SK-N-DZ (cell line): ENCODE measurements around the gene EFNA5.

Source experiments
- DNase-seq: peaks from one replicate; pipeline ENCODE4 v3.0.0-alpha.2; 2015; ENCODE audit warnings: low spot score

Gene EFNA5

DNA sequence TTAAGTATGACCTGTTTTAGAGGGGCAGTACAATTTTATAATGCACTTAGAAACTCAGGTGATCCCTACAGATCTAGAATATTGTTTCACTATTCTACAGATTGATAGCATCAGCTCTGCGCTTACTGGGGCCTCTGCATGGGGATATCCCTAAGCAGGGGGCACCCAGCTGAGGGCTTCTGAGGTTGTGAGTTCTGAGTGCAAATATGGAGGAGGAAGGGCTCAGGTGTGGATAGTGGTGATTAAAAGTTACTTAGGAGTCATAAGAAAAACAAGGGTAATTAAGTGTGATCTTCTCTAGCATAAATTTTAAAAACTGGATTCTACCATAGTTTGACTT lies 274.4 kb downstream of the EFNA5 start:
- DNase-seq = no peak

DNA sequence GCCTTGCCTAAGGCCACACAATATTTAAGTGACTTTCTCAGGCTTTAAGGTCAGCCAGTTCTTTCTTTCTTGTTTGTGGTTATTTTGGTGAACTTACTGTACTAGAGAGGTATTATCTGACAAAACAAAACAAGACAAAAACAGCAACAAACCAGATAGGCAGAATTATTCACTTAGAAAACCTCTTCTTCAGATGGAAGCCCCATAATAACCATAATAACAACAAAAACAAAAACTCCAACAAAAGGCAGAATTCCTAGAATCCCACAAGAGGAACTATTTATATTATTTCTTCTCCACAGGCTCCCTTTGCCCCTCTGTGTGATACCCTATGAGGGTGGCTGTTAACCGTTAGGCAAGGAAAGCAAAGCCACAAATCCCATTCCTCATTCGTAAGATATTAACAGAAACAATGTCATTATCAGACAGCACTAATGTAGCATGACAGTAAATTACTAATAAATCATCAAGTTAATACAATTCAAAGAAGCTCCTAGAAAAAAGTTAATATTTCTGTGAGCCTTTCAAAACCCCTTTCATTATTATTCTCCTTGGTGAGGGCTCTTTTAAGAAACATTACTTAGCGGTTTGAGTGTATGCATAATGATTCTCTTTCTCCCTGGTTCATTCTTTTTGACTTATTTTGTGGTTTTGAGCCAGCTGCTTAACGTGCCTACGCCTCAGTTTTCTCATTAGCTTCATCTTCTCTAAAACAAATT lies 274.9 kb downstream of the EFNA5 start:
- DNase-seq = no peak

DNA sequence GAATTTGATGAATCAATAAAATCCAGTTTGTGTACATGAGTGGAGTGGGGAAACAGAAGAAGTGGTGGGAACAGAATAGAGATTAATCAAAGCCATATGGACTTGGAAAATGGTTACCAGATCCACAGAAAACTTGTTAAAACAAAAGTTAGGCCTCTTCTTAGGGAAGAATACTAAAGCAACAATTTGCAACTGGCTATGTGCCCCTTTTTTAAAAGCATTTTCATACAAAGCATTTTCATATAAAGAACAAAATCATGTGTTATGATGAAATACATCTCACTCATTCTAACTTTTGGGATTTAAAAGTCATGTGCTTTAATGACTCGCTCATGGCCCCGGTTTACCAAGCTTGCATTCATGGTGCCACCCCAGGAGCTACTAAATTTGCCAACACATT lies 276.9 kb downstream of the EFNA5 start:
- no peak for DNase-seq

GRCh38 chr5:107391787-107392186 lies 278.9 kb downstream of the EFNA5 start:
- no peak for DNase-seq

GRCh38 chr5:107389775-107390148 lies 281.0 kb downstream of the EFNA5 start:
- no peak for DNase-seq

- DNase-seq = peak; percentile 65
These were observed 281.5 kb downstream of the EFNA5 start for GRCh38 chr5:107389130-107389774.

GRCh38 chr5:107388141-107388861 lies 282.4 kb downstream of the EFNA5 start:
- peak; percentile 71 for DNase-seq

GRCh38 chr5:107387526-107388140 lies 283.1 kb downstream of the EFNA5 start:
- DNase-seq = no peak

- no peak for DNase-seq
These were observed 285.0 kb downstream of the EFNA5 start for GRCh38 chr5:107385708-107386107.

DNA sequence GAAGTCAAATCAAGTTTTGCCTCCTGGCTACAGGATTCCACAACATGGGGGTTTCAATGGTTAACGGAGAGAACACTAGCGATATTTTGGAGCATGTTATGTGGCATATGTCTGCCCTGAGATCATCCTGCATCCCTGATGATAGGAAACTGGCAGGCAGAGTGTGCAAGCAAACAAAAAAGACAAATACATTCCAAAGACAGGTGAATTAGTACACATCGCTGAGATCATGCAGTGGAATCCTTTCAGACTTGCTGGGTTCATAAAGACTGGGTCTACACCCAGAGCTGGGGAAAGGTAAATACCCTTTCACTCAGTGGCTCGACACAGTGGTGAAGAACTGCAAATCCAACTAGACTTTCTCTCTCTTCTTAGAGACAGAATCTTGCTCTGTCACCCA lies 286.5 kb downstream of the EFNA5 start:
- DNase-seq = no peak

DNA sequence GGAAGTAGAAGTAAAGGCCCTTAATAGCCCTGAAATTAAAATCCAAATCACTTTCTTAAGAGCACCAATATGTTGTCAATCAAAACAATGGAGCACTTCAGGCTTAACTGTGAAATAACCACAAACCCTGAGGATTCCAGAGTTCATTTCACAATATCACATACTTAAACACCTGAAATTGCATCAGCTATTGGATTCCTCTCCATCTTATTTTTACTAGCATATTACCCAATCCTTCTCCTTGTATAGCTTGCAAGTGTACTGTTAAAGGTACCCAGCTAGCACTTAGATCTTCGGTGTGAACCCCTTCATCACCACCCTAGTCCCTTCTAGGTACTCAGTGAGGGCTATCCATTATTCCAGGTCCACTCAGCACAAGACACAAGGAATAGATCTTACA lies 287.3 kb downstream of the EFNA5 start:
- DNase-seq = no peak

GRCh38 chr5:107381189-107381856 lies 289.4 kb downstream of the EFNA5 start:
- DNase-seq = no peak

DNA sequence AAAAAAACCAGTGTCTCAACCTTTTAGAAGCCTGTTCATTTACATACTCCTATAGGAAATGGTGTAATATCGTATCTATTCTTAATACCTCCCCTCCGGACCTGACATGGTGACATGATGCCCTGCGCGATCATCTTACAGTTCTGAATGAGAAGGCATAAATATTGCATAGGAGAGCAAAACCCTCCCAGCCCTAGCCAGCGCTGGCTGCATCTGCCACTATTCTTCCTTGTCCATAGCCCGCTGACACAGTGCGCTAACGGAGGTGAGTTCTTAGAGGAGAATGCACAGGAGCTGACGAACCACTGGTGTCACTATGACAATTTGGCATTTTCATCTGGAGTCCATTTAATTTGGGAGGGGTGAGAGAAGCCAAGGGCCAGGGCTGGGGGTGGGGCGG lies 290.1 kb downstream of the EFNA5 start:
- DNase-seq = no peak

DNA sequence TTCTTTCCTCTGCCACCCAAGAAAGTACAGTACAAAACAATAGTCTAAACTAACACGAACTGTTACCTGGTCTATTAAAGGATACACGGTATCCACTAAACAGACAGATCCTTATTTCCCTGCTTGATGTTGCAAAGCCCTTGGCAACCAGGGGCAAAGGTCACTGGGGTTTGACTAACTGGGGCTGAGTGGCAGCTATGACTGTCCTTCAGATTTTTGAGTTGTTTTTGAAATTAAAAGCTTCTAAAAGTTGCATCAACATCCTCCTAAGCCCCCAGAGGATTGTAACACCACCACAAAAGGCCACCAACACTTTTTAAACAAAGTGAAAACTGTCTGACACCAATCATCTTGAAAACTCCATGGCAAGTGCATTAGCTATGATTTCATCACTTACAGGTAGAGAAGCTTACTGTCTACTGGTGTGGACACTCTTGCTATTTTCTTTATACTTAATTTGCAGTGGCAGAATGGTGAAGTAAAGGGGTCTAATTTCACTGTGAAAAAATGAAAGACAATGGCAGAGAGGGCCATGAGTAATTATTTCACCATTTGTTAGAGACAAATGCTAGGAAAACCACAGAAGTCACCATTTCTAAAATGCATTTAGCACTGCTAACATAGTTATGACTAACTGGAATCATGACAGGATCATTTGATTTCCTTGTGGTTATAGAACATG lies 292.4 kb downstream of the EFNA5 start:
- DNase-seq = no peak

GRCh38 chr5:107377277-107377609 lies 293.5 kb downstream of the EFNA5 start:
- no peak for DNase-seq

- DNase-seq = no peak
These were observed 294.0 kb downstream of the EFNA5 start for GRCh38 chr5:107376546-107377276.

GRCh38 chr5:107373549-107374263 lies 297.0 kb downstream of the EFNA5 start:
- DNase-seq = no peak

DNA sequence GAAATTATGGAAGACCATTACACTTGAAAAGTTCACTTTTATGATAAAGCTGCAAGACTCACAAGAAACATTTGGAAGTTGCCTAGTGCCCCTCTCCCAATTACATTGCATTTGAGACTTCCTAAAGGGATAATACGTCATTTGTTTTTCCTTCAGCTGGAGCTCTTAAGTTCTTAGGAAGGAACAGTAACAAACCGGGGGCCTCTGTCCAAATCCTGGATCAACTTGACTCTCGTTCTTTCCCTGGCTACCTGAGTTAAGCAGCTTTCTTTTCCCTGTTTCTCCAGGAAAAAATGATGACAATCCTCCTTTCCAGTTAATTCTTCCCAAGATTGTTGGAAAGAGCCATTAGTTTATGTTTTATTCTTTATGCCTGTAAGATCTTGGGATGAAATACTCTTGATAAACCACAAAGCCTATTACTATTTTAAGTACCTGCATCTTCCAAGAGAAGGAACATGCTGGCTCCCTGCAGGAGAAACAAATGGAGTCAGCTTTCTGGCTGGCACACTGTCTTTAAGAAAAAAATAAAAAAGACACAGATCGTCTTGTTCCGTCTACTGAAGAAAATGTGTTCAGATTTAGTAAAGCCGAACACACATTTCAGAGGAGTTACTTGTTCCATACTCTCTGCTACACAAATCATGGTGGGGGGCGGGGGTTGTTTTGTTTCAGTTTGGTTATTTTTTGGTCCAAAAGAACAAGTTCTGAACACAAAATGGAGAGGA lies 297.9 kb downstream of the EFNA5 start:
- no peak for DNase-seq

DNA sequence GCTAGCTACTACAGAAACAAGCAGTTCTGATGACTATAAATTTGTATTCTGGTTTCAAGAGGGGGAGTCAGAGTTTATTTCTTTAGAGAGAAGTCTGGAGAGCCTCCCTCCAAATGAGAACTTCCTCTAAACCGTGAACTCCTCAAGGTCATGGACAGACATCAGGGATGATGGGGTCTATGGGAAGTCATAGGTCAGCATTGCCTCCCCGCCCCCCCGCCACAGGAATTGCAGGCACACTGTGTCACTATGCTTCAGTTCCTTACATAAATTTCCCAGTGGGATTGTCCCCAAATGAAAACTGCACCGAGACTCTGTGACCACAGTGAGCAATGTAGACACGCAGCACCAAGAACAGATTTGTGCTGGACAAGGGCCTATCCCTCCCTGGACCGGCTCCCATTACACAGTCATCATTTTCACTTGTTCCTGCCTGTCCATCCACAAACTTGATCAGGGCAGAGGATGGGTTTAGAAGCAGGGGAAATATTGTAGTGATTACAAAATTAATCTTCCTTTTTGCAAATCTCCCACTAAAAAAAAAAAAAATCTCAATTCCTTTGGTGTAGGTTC lies 300.3 kb downstream of the EFNA5 start:
- no peak for DNase-seq
